SK-N-SH (cell line): ENCODE results near the gene CHD5.

ENCODE experiments used
- CTCF ChIP-seq: fragments of 200-600 bp; sonication (generic); IDR thresholded peaks from 2 replicates; pipeline ENCODE4 v1.6.1; 2017; ENCODE audit warnings: antibody characterized with exemption, mild to moderate bottlenecking, moderate library complexity
- MAX ChIP-seq: IDR thresholded peaks from 2 replicates; pipeline ENCODE4 v1.4.0; 2012; ENCODE audit warnings: low read depth
- POLR2AphosphoS5 ChIP-seq: IDR thresholded peaks from 2 replicates; pipeline ENCODE4 v1.6.1; 2012; ENCODE audit warnings: low read depth, low read length
- RCOR1 ChIP-seq: fragments of 150-350 bp; IDR thresholded peaks from 2 replicates; pipeline ENCODE4 v1.6.1; 2017; ENCODE audit warnings: antibody characterized with exemption, low read length
- RFX5 ChIP-seq: IDR thresholded peaks from 2 replicates; pipeline ENCODE4 v1.6.1; 2012; ENCODE audit warnings: mild to moderate bottlenecking, improper control_type of control experiment, low read length
- TF ChIP-seq, protein P1 (sequence below): fragments of 150-350 bp; IDR thresholded peaks from 2 replicates; pipeline ENCODE4 v1.6.1; 2017; ENCODE audit warnings: antibody characterized with exemption, low read length, low read depth, borderline replicate concordance

- TF ChIP-seq POLR2AphosphoS5 (no peak), MAX (no peak), CTCF (no peak), RCOR1 (no peak), RFX5 (no peak)
- TF ChIP-seq, protein P1, sequence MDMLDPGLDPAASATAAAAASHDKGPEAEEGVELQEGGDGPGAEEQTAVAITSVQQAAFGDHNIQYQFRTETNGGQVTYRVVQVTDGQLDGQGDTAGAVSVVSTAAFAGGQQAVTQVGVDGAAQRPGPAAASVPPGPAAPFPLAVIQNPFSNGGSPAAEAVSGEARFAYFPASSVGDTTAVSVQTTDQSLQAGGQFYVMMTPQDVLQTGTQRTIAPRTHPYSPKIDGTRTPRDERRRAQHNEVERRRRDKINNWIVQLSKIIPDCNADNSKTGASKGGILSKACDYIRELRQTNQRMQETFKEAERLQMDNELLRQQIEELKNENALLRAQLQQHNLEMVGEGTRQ, result no peak
Observed at GRCh38 chr1:6180707-6181311, 688 bp upstream of the CHD5 start.
